Calu3 (cell line): Measurements from ENCODE around the gene MSI2. TPM values are rescaled to one million over a fixed set of nuclear protein-coding genes. Genes with fewer than 3 reads are reported as not detected.

Experiments used
- BruUV-seq: library from RNA; stranded (reverse); fragments of 400-500 nt; replicated peaks from 2 replicates; lab custom pipeline; 2021; lab: Mats Ljungman, UMichigan
- CTCF ChIA-PET: fragments of 300-600 bp; sonication (Branson Sonifier 250); formaldehyde crosslinking; loops from one replicate; lab custom pipeline; 2022; ENCODE audit warnings: antibody characterized with exemption; lab: Charles Lee
- DNase-seq: peaks from one replicate; pipeline ENCODE4 v3.0.0; 2022
- H3K27ac Mint-ChIP-seq: one replicate; pipeline ENCODE4 v1.8.0; 2022; ENCODE audit warnings: mixed read lengths; ENCODE audit not compliant: unreplicated experiment
- H3K27me3 Mint-ChIP-seq: one replicate; pipeline ENCODE4 v1.8.0; 2022; ENCODE audit warnings: mixed read lengths; ENCODE audit not compliant: unreplicated experiment
- H3K36me3 Mint-ChIP-seq: one replicate; pipeline ENCODE4 v1.8.0; 2022; ENCODE audit warnings: mild to moderate bottlenecking, moderate library complexity, mixed read lengths; ENCODE audit not compliant: insufficient read depth, unreplicated experiment
- H3K4me1 Mint-ChIP-seq: one replicate; pipeline ENCODE4 v1.8.0; 2022; ENCODE audit warnings: mild to moderate bottlenecking, low read depth, mixed read lengths; ENCODE audit not compliant: unreplicated experiment
- H3K4me3 Mint-ChIP-seq: one replicate; pipeline ENCODE4 v1.8.0; 2022; ENCODE audit warnings: mild to moderate bottlenecking, low read depth, moderate library complexity, mixed read lengths; ENCODE audit not compliant: unreplicated experiment
- H3K9me3 Mint-ChIP-seq: one replicate; pipeline ENCODE4 v1.8.0; 2022; ENCODE audit warnings: low read depth, mixed read lengths; ENCODE audit not compliant: unreplicated experiment
- intact Hi-C: fragments of 100-400 bp; cut with micrococcal nuclease; formaldehyde crosslinking; loops from one replicate; pipeline ENCODE4 v1.10.0; 2022; ENCODE audit not compliant: unreplicated experiment
- total RNA-seq: library from RNA; stranded (reverse); gene quantifications from 2 replicates; pipeline ENCODE4 v1.2.3, GENCODE V29; 2022
- TF ChIP-seq, protein P1 (sequence below): fragments of 200-600 bp; IDR thresholded peaks from one replicate; pipeline ENCODE4 v1.8.0; 2022; ENCODE audit warnings: antibody characterized with exemption; ENCODE audit not compliant: unreplicated experiment

Gene MSI2
- total RNA-seq, 1 experiment from 2014 or later: 66.4 TPM

DNA sequence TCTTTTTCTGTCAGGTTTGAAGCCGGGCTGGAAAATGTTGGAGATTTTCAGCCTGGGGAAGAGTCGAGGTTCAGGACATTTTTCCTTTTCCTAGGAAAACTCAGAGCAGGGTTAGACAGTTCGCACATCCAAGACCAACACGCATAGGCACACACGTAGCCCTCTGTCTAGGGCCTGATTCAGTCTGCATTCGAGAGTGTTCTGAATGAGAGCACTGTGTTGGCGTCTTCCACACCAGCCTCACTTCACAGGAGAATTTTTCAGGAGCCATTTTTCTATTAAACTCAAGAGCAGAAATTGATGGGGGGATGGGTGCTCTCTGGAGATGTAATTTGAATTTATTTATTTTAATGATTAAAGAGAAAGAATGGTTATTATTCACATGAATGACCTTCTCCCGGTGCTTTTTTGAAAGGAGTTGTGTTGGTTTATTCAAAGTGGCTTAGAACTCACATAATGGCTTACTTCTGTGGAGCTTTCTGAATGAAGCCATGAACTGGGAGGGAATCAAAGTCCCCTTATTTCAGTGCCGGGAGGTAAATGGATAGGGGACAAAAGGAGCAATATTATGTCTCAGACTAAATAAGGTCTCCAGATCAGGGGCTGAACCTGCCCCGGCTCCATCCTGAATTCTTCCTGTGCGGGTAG, 294.5 kb downstream of the MSI2 start:
- CTCF ChIA-PET: interaction anchor here (1.6 kb wide), 1 partner anchor 12 kb away, joined by 3 read pairs; no protein-coding TSS in a partner anchor
- Mint-ChIP-seq H3K4me3 (no peak overlapping the region), H3K36me3 (peaks cover 4% of the 10 kb centered on the region), H3K27me3 (no peaks in the 10 kb centered on the region), H3K27ac (no peak overlapping the region), H3K4me1 (no peaks in the 10 kb centered on the region), H3K9me3 (no peaks in the 10 kb centered on the region)
- TF ChIP-seq, protein P1, sequence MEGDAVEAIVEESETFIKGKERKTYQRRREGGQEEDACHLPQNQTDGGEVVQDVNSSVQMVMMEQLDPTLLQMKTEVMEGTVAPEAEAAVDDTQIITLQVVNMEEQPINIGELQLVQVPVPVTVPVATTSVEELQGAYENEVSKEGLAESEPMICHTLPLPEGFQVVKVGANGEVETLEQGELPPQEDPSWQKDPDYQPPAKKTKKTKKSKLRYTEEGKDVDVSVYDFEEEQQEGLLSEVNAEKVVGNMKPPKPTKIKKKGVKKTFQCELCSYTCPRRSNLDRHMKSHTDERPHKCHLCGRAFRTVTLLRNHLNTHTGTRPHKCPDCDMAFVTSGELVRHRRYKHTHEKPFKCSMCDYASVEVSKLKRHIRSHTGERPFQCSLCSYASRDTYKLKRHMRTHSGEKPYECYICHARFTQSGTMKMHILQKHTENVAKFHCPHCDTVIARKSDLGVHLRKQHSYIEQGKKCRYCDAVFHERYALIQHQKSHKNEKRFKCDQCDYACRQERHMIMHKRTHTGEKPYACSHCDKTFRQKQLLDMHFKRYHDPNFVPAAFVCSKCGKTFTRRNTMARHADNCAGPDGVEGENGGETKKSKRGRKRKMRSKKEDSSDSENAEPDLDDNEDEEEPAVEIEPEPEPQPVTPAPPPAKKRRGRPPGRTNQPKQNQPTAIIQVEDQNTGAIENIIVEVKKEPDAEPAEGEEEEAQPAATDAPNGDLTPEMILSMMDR: no peak
- no peak for DNase-seq
- intact Hi-C loops: no loop called here
- BruUV-seq: no TSS peak

- CTCF ChIA-PET: interaction anchor here (1.6 kb wide), 1 partner anchor 12 kb away, joined by 3 read pairs; no protein-coding TSS in a partner anchor
- H3K9me3 Mint-ChIP-seq: no peaks in the 10 kb centered on the region
- H3K27me3 Mint-ChIP-seq: no peaks in the 10 kb centered on the region
- no peak for DNase-seq
- no TSS peak for BruUV-seq
- H3K36me3 Mint-ChIP-seq: peaks cover 4% of the 10 kb centered on the region
- no peak overlapping the region for H3K27ac Mint-ChIP-seq
- no peaks in the 10 kb centered on the region for H3K4me1 Mint-ChIP-seq
- TF ChIP-seq, protein P1: no peak
- intact Hi-C loops: no loop called here
- no peak overlapping the region for H3K4me3 Mint-ChIP-seq
Observed at GRCh38 chr17:57551321-57552079, 295.2 kb downstream of the MSI2 start.

GRCh38 chr17:57552114-57552624, 295.8 kb downstream of the MSI2 start:
- no peaks in the 10 kb centered on the region for H3K4me1 Mint-ChIP-seq
- H3K36me3 Mint-ChIP-seq: peaks cover 4% of the 10 kb centered on the region
- CTCF ChIA-PET: no interaction called here

GRCh38 chr17:57553526-57553925, 297.2 kb downstream of the MSI2 start:
- CTCF ChIA-PET: no interaction called here
- Mint-ChIP-seq H3K36me3 (peaks cover 4% of the 10 kb centered on the region), H3K9me3 (no peaks in the 10 kb centered on the region), H3K4me3 (no peak overlapping the region), H3K4me1 (no peaks in the 10 kb centered on the region), H3K27me3 (no peaks in the 10 kb centered on the region), H3K27ac (no peak overlapping the region)
- TF ChIP-seq, protein P1: no peak
- DNase-seq: no peak
- no TSS peak for BruUV-seq
- intact Hi-C loops: no loop called here

More at GRCh38 chr17:57552114-57552624, 295.8 kb downstream of the MSI2 start:
- Mint-ChIP-seq H3K4me3 (no peak overlapping the region), H3K9me3 (no peaks in the 10 kb centered on the region), H3K27ac (no peak overlapping the region), H3K27me3 (no peaks in the 10 kb centered on the region)
- DNase-seq: no peak
- TF ChIP-seq, protein P1: no peak
- no TSS peak for BruUV-seq
- intact Hi-C loops: no loop called here
